ENCODE data around the gene PPEF2.

The PPEF2 gene

DNA sequence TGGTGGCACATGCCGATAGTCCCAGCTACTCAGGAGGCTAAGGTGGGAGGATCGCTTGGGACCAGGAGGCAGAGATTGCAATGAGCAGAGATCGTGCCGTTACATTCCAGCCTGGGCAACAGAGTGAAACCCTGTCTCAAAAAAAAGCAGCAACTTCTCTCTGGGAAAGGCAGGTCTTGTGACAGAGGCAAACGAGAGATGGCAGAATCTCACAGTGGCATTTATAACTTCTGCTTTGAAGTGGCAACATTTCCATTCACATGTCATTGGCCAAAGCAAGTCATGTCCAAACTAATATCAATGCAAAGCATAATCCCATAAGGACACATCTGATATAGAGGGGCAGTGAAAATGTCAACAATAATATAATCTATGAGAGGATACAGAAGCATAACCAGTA is 79.8 kb downstream of the PPEF2 start:
- no peak for DNase-seq

DNA sequence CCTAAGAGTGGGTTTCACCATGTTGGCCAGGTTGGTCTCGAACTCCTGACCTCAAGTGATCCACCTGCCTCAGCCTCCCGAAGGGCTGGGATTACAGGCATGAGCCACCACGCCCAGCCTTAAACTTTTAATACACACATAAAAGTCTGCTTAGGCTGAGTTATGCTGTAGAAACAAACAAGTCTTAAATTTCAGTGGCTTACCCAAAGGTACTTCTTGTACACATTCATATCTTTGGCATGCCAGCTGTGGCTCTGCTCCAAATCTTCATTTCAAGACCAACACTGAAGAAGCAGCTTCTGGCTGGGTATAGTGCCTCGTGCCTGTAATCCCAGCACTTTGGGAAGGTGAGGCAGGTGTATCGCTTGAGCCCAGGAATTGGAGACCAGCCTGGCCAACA is 80.3 kb downstream of the PPEF2 start:
- DNase-seq, result no peak

DNA sequence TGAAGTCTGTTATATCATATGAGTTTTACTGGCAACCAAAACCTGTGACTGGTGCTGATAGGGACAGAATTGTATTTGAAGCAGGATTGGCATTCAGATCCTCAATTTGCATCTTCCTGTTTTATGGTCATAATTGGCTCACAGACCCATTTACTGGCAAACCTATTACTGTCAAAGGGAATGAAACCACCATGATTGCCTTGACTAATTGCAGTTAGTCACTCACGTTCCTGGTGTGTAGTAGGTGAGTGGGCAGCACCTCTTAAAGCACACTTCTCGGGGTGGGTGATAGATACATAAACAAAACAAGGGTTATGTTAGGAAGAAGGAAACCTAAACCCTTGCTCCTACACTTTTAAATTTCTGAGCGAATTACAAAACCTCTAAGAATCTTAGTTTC is 81.0 kb downstream of the PPEF2 start:
- no peak for DNase-seq

DNA sequence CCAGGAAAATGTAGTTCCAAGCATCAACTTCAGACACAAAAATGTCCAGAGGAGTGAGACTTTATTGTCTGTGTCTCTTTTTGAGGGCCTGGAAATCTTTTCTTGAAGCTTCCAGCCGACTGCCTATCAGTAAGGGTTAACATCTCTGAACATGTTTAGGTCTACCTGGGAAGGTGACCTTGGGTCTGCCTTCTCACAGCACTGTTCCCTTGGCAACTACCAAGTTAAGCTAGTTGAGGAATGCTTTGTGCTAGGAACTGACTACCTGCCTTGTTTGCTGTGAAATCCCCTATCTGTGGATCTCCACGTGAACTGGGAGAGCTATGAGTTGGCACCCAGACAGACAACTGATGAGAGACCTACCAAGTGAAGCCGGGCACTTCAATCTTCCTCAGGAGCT is 81.6 kb downstream of the PPEF2 start:
- no peak for DNase-seq

DNA sequence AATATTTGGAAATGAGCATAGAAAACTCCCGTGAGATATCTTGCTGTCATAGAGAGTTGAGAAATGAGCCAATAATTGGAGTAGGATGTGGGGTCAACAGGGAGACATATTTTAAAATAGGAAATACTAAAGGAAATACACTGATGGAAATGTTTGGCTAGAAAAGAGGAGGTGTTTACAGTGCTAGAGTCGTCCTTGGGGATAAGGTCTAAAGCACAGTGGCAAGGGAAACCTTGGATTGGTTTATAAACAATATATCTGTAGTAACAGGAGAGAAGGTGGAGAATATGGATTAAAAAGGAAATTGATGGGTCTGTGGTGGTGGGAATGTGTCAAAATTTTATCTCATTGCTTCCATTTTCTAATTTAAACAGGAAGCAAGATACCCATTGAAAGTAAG is 82.1 kb downstream of the PPEF2 start:
- no peak for DNase-seq

DNA sequence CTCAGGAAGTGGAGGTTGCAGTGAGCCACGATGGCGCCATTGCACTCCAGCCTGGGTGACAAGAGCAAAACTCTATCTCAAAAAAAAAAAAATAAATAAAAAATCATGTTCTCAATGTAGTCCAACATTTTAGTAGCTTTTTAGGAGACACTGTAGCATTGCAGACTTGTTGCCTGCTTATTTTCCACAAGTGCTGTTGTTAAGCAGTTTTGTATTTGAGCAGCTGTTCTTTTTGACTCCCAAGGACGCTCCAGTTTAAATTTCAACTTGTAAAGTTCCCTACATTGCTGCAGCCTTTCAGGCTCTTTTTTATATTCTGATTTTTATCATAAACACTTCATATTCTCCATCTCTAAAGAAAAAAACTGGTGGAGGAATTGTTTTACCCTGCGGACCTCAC is 83.1 kb downstream of the PPEF2 start:
- no peak for DNase-seq

DNA sequence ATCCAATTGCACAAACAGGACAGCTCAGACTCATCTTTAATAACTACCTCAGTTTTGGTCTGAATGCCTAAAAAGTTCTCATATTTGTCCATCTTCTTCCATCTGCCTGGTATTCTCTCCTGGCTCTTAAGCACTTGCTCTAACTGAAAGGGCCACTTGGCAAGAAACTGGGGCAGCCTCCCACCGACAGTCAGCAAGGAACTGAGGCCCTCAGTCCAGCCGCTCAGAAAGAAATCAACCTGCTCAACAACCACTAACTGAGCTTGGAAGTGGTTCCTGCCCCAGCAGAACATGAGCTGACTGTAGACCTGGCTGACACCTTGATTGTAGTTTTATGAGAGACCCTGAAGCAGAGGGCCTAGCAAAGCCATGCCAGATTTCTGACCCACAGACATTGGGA is 84.4 kb downstream of the PPEF2 start:
- no peak for DNase-seq
